Heart left ventricle (tissue), 16 donors: ENCODE results near the gene HLCS. TPM values are rescaled to one million over a fixed set of nuclear protein-coding genes. Genes with fewer than 3 reads are reported as not detected.

ENCODE experiments used
- ATAC-seq, 4 donors: fragments of 200-7000 bp; cut with Tn5 transposase; one replicate each; pipeline ENCODE4 v1.9.1; 2020 to 2022; ENCODE audit warnings: moderate library complexity in 4 of 4, mild to moderate bottlenecking in 3 of 4, moderate number of reproducible peaks in 1 of 4
- DNase-seq, 5 donors: peaks; one replicate each; pipeline ENCODE4 v3.0.0-alpha.2; 2020
- H3K27ac ChIP-seq, 12 donors: fragments of 200-600 bp; sonication (generic) in 4 of 12; one replicate each; pipeline versions ENCODE4 v1.5.0 to v1.8.0; 2016 to 2022; ENCODE audit warnings: mild to moderate bottlenecking in 2 of 12
- H3K27me3 ChIP-seq, 9 donors: fragments of 200-600 bp; sonication (generic) in 2 of 9; one replicate each; pipeline versions ENCODE4 v1.5.1 to v1.8.0; 2016 to 2022; ENCODE audit warnings: mild to moderate bottlenecking in 3 of 9
- H3K36me3 ChIP-seq, 9 donors: fragments of 200-600 bp; sonication (generic) in 2 of 9; one replicate each; pipeline versions ENCODE4 v1.5.0 to v1.8.0; 2018 to 2022; ENCODE audit warnings: mild to moderate bottlenecking in 2 of 9
- H3K4me1 ChIP-seq, 12 donors: fragments of 200-600 bp; sonication (generic) in 4 of 12; one replicate each; pipeline versions ENCODE4 v1.5.0 to v1.8.0; 2016 to 2022; ENCODE audit warnings: mild to moderate bottlenecking in 3 of 12
- H3K4me3 ChIP-seq, 12 donors: fragments of 200-600 bp; sonication (generic) in 4 of 12; one replicate each; pipeline versions ENCODE4 v1.5.0 to v1.8.0; 2017 to 2022; ENCODE audit warnings: mild to moderate bottlenecking in 9 of 12, moderate library complexity in 4 of 12
- H3K9me3 ChIP-seq, 12 donors: fragments of 200-600 bp; sonication (generic) in 4 of 12; one replicate each; pipeline versions ENCODE4 v1.5.0 to v1.8.0; 2016 to 2022; ENCODE audit warnings: mild to moderate bottlenecking in 1 of 12
- POLR2A ChIP-seq, 2 donors: fragments of 450-650 bp; IDR thresholded peaks; one replicate each; pipeline ENCODE4 v1.6.1; 2017; ENCODE audit warnings: antibody characterized with exemption in 2 of 2, mild to moderate bottlenecking in 2 of 2, moderate library complexity in 2 of 2
- WGBS, 4 donors: extraction: QIAGEN DNeasy Blood & Tissue Kit in 2 of 4; methylation state at CpG; one replicate each; pipeline versions ENCODE4 v1.1.5 to v1.1.7; 2013 to 2018; 5-methylcytosine and 5-hydroxymethylcytosine counted together
- intact Hi-C, 10 donors: fragments of 100-400 bp; cut with DNase I; formaldehyde crosslinking; loops; one replicate each; pipeline versions ENCODE4 v1.11.1 to v1.14.2; 2022
- long read RNA-seq, 3 donors: library from polyadenylated mRNA; unstranded; transcript quantifications; one replicate each; pipeline ENCODE4 v2.0.0, GENCODE V29; 2020 to 2021
- polyA plus RNA-seq, 2 donors: library from polyadenylated mRNA; stranded (reverse); fragments of 200-250 nt; gene quantifications; one replicate each; pipeline ENCODE4 v1.2.3, GENCODE V29; 2013
- total RNA-seq, 9 donors: library from RNA; depleted of rRNA in 2 of 9; stranded (reverse); fragments of >200 nt in 2 of 9; fragmentation: NEBNext Ultra II Directional in 3 of 9; extraction: Animal tissue kit (Norgen Biotek cat#: 25700) in 3 of 9; gene quantifications; one replicate each; pipeline versions ENCODE4 v1.1.0 to v1.2.4, GENCODE V29; 2016 to 2023
- TF ChIP-seq, protein P1 (sequence below), 12 donors: fragments of 200-600 bp; sonication (generic) in 4 of 12; IDR thresholded peaks; one replicate each; pipeline versions ENCODE4 v1.5.0 to v1.8.0; 2018 to 2022; ENCODE audit warnings: antibody characterized with exemption in 12 of 12, mild to moderate bottlenecking in 5 of 12
- donor health status: ischemic (EF 13 %, LVEDD 7.1; RV severe dilation, severe dysfunction).
- donor health status: healthy with polysubstance abuse.
- donor health status: DM: no; HTN: yes; CAD: no.
- donor health status: DM: no; HTN: no; CAD: no.
- donor health status: ischemic (EF 25% LVEDD 6.9; RV normal size, moderate dysfunction).
- donor health status: ischemic (EF 25% LVEDD 5.7; RV mildly dilated, moderate dysfunction).
- donor health status: healthy.
- donor health status: DM: yes; HTN: yes; CAD: no.
- donor health status: ischemic (EF 35%, LVEDD 5.7; RV mildly dilated, moderate dysfunction).
- donor health status: nonischemic (EF 11% LVEDD 7.7; RV severe dilation, severe dysfunction).
- donor health status: DM: yes; HTN: yes; CAD: no.
- donor health status: PGD.
- donor health status: ischemic (EF 29% LVEDD 5.4; RV normal size, mild dysfunction).
- donor health status: nonischemic (EF 23%, LVEDD 6.1; RV moderate dilation, normal function).

Gene HLCS
- total RNA-seq: 10 to 100 TPM in 2 of 9 donors, 1 to 10 TPM in 7; 5.3 to 15.2 (median 7.1) TPM
- 1 to 10 TPM; 1.8 to 4.9 TPM for polyA plus RNA-seq
- long read RNA-seq, donor 1, partial matches to known transcripts: 1 of 7 reads
- long read RNA-seq, donor 1, other reads (novel, unspliced or antisense): 6 of 7 reads
- long read RNA-seq, donor 2, full-length matches to known transcripts: 1 of 14 reads
- long read RNA-seq, donor 2, partial matches to known transcripts: 2 of 14 reads
- long read RNA-seq, donor 2, other reads (novel, unspliced or antisense): 11 of 14 reads
- long read RNA-seq, donor 3, partial matches to known transcripts: 3 of 10 reads
- long read RNA-seq, donor 3, other reads (novel, unspliced or antisense): 7 of 10 reads

DNA sequence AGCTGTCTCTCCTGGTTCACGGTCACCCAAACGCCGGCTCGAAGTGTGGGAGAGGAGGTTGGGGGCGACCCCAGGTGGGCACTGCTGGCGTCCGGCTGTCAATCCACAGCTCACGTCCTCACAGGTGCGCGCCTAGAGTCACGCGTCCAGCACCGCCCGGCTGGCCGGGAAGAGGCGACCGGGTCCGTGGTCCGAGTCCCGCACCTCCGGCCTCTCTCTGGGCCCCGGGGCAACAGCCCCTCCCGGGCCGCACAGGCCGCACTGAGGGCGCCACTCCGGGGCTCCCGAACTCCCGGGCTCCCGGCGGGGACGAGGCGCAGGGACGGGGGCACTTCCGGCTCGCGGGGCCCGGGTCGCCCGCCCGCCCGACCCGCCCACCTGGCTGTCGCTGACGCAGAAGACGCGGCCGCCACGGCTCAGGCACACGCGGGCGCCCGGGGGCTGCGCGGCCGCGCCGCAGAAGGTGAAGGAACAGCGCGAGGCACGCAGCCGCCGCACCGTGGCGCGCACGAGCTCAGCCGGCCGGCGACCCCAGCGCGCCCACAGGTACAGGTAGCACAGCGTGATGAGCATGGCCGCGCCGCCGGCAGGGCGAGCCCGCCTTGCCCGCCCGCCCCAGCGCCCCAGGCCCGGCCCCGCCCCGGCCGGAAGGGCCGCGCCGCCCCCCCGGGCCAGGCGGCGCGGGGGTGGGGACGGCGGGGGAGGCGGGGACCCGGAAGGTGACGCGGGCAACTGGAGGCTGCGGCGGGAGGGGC lies at the start of gene HLCS:
HLCS (minus strand) TSS at position 604 of the 755 bp plus-strand sequence; CDS start at position 573, 31 bp downstream.
- peak; percentile 66 to 84 (median 71) for DNase-seq
- intact Hi-C loops: no loop called here
- Histone ChIP-seq H3K4me1 (peaks cover 0 to 17% (median 8%) of the 10 kb centered on the region in 12 donors), H3K27me3 (no peaks in the 10 kb centered on the region), H3K9me3 (no peaks in the 10 kb centered on the region), H3K4me3 (peak within 1 kb of the TSS; percentile 61 to 95 (median 76)), H3K36me3 (peaks cover 0 to 4% (median under 1%) of the 10 kb centered on the region in 9 donors), H3K27ac (peak within 1 kb of the TSS in 11 of 12 donors; percentile 61 to 87 (median 76))
- 1 to 2% (median 1%) methylated on average over 33 to 101 of the region's 101 CpGs for WGBS, 4 donors
- ATAC-seq: peak; percentile 43 to 91 (median 82)
- peak in 1 of 2 donors; percentile 59 for TF ChIP-seq POLR2A (IDR thresholded peaks at IDR 0.05)
- TF ChIP-seq, protein P1, sequence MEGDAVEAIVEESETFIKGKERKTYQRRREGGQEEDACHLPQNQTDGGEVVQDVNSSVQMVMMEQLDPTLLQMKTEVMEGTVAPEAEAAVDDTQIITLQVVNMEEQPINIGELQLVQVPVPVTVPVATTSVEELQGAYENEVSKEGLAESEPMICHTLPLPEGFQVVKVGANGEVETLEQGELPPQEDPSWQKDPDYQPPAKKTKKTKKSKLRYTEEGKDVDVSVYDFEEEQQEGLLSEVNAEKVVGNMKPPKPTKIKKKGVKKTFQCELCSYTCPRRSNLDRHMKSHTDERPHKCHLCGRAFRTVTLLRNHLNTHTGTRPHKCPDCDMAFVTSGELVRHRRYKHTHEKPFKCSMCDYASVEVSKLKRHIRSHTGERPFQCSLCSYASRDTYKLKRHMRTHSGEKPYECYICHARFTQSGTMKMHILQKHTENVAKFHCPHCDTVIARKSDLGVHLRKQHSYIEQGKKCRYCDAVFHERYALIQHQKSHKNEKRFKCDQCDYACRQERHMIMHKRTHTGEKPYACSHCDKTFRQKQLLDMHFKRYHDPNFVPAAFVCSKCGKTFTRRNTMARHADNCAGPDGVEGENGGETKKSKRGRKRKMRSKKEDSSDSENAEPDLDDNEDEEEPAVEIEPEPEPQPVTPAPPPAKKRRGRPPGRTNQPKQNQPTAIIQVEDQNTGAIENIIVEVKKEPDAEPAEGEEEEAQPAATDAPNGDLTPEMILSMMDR (IDR thresholded peaks at IDR 0.05): peak in 7 of 12 donors; percentile 12 to 47 (median 26)

DNA sequence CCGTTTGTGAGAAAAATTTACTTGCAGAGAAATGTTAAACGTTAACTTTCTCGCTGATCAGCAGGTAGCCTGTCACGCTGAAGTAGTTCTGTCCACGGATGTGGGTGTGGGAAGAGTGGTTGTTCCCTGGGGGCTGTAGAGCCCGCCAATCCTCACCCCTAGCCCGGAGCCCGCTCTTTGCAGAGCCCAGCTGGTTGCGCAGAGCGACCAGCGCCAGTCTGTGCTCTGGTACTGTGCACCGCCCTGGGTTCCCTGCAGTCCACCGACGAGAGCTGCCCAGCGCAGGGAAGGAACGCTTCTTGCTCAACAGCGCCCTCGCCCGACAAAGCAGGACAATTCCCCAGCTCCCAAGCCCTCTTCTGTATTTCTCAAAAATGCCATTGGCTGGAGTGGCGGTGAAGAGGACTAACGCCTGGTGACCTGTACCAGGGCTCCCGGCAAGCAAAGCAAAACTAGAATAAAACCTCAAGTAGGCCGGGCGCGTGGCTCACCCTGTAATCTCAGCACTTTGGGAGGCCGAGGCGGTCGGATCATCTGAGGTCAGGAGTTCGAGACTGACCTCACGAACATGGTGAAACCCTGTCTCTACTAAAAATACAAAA lies 43.4 kb upstream of the HLCS start:
- no peak for TF ChIP-seq POLR2A (IDR thresholded peaks at IDR 0.05)
- TF ChIP-seq, protein P1 (IDR thresholded peaks at IDR 0.05): peak; percentile 67 to 89 (median 82)
- Histone ChIP-seq H3K4me3 (peak overlapping the region in 7 of 12 donors; percentile 13 to 46 (median 21)), H3K27ac (no peak overlapping the region), H3K4me1 (peaks cover 0 to 19% (median 10%) of the 10 kb centered on the region in 12 donors), H3K9me3 (no peaks in the 10 kb centered on the region), H3K36me3 (no peaks in the 10 kb centered on the region), H3K27me3 (peaks cover 14 to 90% (median 44%) of the 10 kb centered on the region in 9 donors)
- ATAC-seq (peak; percentile 85 to 99 (median 95)), DNase-seq (peak; percentile 77 to 92 (median 80))
- intact Hi-C loops: loop anchor here in 2 of 10 donors (2.0 to 10.0 kb wide), 3 partner anchors 29 to 505 kb away; no protein-coding TSS in a partner anchor
- WGBS, 4 donors: 11 to 16% (median 12%) methylated on average over 29 to 30 of the region's 30 CpGs

DNA sequence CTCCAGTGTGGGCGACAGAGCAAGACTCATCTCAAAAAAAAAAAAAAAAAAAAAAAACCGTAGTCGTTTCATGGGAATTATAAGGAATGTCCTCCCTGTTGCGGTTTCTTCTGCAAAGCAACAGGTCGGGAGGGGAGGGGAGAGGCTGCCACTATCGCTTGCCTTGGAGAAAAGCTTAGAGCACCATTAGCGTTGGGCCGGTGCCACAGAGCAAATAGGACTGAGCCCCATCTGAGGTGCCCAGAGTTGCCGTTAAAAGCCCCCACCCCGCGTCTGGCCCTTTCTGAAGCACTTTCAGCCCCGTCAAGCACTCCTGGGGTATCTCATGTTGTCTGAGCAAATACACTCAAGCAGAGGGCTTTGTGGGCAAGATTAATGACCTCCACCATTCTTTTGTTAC lies 42.3 kb upstream of the HLCS start:
- WGBS, 4 donors: 63 to 78% (median 71%) methylated on average over 12 of the region's 12 CpGs
- ATAC-seq (no peak), DNase-seq (no peak)
- no peaks in the 10 kb centered on the region for H3K36me3 ChIP-seq
- H3K27me3 ChIP-seq: peaks cover 14 to 80% (median 44%) of the 10 kb centered on the region in 9 donors
- H3K4me3 ChIP-seq: no peak overlapping the region
- H3K27ac ChIP-seq: no peak overlapping the region
- TF ChIP-seq POLR2A (IDR thresholded peaks at IDR 0.05): no peak
- TF ChIP-seq, protein P1 (IDR thresholded peaks at IDR 0.05): no peak
- intact Hi-C loops: loop anchor here in 2 of 10 donors (2.0 to 5.0 kb wide), 2 partner anchors 28 to 71 kb away; no protein-coding TSS in a partner anchor
- H3K4me1 ChIP-seq: peaks cover 0 to 19% (median 10%) of the 10 kb centered on the region in 12 donors
- no peaks in the 10 kb centered on the region for H3K9me3 ChIP-seq
